GM18511 (cell line): ENCODE data around the gene C20orf144.
"Not testable (repeated sequence)": the region's sequence is repeated elsewhere in the genome, so short reads cannot be mapped to it uniquely, and the experiment has no call there.

ENCODE experiments used
- ATAC-seq: cut with Tn5 transposase; IDR thresholded peaks from one replicate; pipeline ENCODE4 v1.9.1; 2021; ENCODE audit warnings: mild to moderate bottlenecking, moderate library complexity; ENCODE audit not compliant: unreplicated experiment

The C20orf144 gene

DNA sequence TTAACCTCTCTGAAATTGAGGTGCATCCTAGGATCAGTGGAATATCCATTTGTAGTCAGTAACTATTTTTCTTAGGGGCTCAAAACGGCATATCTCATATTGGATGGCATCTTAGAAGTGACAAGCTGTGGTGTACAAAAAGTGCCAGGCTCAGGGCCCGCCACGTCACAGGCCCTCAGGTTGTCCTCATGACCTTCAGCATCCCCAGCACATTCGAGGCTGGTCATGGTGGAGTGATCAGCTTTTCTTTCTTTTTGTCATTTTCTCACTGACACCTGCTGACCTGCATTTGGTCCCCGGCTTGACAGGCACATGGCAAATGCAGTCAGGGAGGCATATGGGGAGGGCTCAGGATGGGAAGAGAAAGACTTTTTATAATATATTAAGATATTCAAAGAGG is 31.2 kb downstream of the C20orf144 start:
- no peak for ATAC-seq

DNA sequence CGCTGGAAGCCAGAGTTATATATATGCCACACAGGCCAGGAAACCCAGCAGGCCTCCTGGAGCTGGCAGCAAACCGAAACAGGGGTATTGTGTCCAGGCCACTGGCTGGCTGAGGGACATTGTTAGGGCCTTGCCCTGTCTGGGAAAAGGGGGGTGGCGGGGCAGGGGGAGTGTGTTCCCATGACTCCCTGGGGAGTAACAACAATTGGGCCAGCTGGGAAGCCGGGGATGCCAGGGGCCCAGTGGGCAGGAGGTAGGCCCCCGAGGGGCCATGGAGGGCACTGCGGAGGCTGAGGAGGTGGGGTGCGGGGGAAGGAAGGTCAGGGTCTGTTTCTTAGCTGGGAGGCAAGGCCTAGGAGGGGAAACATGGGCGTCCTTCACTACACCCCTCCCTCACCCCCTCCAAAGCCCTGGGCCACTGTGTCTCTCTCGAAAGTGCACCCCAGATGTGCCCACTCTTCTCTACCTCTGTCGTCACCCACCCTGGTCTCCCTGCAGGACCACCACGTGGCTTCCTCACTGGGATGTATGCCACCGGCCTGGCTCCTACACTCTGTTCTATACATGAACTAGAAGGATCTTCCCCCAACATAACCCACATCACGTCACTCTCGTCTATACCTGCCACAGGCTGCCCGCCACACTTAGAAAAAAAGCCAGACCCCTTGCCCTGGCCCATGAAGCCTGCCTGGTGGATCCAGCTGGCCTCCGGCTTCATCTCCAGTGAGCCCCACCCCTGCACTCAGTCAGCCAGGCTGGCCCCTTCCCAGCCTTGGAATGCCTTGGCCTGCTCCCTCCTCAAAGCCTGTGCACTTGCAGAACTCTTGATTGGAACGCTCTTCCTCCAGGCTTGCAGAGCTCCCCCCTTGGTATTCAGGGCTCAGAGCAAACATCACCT is 31.9 kb downstream of the C20orf144 start:
- no peak for ATAC-seq

DNA sequence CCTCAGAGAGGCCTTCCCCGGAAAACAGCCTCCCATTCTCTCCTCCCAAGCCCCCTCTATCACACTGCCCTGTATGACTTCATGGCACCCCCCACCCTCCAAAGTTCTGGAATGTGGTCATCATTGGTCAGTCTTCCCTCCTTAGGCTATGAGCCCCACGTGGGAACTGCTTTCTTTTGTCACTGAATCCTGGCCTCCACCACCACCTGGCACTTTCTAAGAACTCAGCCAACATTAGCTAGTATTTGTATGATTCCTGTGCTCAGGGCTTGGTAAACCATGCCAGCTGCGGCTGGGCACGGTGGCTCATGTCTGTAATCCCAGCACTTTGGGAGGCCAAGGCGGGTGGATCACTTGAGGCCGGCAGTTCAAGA is 32.5 kb downstream of the C20orf144 start:
- no peak for ATAC-seq

DNA sequence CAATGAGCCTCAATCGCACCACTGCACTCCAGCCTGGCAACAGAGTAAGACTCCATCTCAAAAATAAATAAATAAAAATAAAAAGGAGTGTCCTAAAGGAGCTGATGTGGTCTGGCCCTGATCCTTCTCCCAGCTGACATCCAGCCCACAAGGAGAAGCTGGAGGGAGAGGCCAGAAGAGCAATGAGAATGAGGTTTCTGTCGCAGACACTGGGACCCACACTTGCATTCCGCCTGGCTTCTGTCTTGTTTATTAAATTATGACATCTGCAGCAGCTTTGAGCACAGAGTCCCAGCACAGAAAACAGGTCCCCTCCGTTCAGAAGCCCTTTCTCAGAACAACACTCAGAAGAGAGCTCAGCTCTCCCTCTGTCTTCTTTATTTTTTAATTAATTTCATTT is 34.3 kb downstream of the C20orf144 start:
- ATAC-seq, result no peak

DNA sequence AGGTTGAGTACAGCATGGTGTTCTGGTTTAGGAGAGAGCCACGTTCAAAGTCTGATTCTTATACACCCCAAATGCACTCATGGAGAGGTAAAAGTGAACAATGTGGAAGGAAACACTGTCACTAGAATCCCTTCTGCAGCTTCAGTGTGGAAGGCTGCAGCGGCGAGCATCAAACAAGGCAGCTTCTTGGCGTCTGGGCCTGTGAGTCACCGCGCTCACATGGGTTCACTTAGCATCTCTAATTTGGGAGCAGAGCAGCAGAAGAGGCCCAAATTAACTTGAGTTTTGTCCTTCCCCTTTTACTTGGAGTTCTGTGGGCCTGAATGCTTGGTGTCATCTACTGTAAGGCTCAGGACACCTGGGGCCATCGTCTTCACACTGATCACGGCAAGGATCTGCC is 35.0 kb downstream of the C20orf144 start:
- ATAC-seq, result no peak

DNA sequence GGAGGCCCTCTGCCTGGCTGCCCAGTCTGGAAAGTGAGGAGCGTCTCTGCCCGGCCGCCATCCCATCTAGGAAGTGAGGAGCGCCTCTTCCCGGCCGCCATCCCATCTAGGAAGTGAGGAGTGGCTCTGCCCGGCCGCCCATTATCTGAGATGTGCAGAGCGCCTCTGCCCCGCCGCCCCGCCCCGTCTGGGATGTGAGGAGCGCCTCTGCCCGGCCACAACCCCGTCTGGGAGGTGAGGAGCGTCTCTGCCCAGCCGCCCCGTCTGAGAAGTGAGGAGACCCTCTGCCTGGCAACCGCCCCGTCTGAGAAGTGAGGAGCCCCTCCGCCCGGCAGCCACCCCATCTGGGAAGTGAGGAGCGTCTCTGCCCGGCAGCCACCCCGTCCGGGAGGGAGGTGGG is 36.8 kb downstream of the C20orf144 start:
- not testable (repeated sequence) for ATAC-seq

DNA sequence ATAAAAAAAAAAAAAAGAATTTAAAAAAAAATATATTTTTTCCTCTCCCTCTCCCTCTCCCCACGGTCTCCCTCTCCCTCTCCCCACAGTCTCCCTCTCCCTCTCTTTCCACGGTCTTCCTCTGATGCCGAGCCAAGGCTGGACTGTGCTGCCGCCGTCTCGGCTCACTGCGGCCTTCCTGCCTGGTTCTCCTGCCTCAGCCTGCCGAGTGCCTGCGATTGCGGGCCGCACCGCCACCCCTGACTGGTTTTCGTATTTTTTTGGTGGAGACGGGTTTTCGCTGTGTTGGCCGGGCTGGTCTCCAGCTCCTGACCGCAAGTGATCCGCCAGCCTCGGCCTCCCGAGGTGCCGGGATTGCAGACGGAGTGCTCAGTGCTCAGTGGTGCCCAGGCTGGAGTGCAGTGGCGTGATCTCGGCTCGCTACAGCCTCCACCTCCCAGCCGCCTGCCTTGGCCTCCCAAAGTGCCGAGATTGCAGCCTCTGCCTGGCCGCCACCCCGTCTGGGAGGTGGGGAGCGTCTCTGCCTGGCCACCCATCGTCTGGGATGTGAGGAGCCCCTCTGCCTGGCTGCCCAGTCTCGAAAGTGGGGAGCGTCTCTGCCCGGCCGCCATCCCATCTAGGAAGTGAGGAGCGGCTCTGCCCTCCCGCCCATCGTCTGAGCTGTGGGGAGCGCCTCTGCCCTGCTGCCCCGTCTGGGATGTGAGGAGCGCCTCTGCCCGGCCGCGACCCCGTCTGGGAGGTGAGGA is 38.7 kb downstream of the C20orf144 start:
- ATAC-seq, result not testable (repeated sequence)

DNA sequence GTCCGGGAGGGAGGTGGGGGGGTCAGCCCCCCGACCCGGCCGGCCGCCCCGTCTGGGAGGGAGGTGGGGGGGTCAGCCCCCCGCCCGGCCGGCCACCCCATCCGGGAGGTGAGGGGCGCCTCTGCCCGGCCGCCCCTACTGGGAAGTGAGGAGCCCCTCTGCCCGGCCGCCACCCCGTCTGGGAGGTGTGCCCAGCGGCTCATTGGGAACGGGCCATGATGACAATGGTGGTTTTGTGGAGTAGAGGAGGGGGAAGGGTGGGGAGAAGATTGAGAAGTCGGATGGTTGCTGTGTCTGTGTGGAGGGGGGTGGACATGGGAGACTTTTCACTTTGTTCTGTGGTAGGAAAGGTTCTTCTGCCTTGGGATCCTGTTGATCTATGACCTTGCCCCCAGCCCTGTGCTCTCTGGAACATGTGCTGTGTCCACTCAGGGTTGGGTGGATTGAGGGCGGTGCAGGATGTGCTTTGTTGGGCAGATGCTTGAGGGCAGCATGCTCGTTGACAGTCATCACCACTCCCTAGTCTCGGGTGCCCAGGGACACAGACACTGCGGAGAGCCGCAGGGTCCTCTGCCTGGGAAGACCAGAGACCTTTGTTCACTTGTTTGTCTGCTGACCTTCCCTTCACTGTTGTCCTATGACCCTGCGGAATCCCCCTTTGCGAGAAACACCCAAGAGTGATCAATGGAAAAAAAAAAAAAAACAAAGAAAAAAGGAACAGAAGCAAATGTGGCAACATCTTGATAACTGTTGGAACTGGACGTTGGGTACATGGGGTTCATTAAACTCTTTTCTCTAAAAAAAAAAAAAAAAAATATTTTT is 39.7 kb downstream of the C20orf144 start:
- ATAC-seq, result no peak

DNA sequence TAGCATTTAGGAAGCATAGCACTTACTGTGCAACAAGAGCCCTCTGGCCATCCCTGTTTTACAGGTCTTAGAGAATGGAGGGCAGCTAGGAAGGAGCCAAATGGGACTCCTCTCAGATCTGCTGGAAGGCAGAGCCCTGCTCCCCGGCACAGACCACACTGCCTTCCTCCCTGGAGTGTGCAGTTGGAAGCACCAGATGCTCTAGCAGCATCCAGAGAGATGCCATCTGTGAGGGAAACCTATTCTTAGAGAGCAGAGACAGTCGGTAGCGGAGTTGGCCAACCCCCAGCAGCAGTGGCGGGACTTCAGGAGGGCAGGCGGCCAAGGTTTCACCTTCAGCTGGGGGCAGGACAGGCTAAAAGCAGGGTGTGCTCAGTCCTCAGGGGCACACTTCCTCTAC is 40.7 kb downstream of the C20orf144 start:
- no peak for ATAC-seq

DNA sequence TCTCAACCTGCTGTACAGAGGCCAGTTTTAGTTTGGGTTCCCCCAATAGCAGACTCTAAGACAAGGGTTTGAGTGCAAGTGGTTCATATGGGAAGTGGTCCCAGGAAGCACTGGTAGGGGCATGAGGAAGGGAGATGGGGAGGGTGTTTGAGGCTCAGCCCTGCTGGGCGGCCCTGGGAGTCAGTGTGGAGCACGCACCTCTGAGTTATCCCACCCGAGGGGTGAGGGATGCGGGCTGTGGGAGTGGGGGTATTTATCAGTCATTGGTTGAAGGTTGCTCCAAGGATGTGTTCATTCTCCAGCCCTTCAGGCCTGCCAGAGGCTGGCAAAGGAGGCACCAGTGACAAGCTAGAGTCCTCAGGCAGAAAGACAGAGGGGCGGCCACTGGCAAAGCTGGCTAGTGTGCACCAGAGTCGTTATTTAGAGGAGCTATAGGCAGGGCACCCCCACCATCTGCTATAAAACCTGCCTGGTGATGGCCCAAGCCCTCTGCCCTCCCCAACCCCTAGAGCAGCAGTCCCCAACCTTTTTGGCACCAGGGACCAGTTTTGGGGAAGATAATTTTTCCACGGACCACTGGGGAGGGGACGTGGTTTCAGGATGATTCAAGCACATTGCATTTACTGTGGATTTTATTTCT is 41.5 kb downstream of the C20orf144 start:
- no peak for ATAC-seq

DNA sequence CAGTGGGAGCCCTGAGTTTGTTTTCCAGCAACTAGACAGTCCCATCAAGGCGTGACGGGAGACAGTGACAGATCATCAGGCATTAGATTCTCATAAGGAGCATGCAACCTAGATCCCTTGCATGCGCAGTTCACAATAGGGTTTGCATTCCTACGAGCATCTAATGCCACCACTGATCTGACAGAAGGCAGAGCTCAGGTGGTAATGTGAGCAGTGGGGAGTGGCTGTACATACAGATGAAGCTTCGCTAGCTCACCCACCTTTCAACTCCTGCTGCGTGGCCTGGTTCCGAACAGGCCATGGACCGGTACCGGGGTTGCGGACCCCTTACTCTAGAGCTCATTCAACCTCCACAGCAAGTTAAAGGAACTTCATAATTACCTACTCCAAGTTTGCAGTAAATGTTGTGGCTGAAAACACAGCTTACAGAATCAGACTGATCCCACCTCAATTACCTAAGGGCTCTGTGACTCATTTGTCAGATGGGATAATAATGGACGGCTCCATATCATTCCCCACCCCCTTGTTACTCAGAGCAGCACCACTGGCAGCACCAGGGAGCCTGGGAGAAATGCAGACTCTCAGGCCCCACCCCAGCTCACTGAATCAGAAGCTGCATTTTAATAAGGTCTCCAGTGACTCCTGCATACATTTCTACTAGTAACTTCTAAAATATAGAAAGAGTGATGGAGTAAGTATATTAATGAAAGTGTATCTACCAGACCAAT is 42.2 kb downstream of the C20orf144 start:
- ATAC-seq, result no peak

DNA sequence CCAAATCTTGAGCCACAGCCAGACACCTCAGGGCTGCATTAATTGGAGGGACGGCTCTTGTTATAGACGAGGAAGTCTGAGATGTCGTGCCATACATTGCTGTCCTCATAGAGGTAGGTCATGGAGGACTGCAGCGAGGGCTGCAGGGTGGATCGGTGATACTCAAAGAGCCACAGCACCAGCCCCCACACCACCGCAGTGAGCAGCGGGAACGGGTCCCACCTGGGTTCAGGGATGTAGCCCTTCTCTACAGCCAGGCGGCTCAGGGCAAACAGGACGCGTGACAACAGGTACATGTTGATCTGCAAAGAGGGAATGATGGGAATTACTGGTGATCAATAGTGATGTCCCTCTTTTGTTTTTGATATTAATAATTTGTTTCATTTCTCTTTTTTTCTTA is 45.5 kb downstream of the C20orf144 start:
- no peak for ATAC-seq

DNA sequence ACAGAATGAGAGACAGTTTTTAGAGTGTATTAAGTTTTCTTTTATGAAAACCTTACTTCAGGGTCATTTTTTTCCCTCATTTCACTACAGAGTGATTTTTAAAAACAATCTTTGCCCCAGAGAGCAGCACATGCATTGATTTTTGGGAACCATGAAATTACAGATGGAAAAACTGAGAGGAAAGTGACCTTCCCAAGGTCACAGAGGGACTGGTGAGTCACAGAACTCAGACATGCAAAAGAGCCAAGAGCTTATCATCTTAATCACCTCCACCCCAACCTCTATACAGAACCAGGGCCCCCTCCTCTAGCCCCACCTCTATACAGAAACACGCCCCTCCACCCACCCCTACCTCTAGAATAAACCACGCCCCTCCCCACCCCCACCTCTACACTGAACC is 47.3 kb downstream of the C20orf144 start:
- ATAC-seq, result no peak

DNA sequence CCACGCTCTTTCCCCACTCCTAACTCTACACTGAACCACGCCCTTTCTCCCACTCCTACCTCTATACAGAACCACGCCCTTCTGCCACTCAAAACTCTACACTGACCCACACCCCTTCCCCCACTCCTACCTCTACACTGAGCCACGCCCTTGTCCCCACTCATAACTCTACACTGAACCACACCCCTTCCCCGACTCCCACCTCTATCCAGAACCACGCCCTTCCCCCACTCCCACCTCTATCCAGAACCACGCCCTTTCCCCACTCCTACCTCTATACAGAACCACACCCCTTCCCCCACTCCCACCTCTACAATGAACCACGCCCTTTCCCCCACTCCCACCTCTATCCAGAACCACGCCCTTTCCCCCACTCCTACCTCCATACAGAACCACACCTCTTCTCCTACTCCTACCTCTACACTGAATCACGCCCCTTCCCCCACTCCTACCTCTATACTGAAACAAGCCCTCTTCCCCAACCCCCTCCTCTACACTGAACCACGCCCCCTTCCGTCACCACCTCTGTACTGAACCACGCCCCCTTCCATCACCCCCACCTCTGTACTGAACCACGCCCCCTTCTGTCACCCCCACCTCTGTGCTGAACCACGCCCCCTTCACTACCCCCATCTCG is 47.9 kb downstream of the C20orf144 start:
- no peak for ATAC-seq

DNA sequence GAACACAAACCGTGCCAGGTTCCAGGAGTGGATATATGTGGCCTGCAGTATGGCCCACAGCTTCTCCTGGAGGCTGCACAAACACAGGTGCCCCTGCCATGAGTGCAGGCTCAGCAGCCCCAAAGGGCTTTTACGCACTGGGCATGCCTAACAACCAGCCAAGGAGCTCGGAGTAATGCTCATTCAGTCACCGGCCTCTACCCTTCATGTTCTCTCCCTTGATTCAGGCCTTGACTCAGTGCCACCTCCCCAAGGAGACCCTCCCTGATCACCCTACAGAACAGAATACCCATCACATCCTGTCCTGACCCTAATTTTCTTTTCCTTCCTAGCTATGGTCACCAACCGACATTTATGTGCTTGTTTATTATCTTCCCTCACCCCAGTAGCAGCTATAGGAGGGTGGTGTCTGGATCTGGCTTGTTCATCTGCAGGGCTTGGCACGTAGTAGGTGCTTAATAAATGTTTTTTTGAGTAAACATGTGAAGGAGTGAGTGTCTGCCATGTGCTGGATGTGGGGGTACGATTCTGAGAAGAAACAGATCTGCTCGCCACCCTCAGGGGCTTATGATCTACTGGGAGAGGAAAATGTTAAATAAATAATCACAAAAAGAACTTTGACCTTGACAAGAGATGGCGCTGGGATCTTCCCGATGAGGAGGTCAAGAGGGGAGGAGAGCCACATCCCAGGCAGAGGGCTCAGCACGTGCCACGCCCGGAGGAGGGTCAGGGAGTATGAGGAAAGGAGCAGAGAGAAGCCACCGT is 48.7 kb downstream of the C20orf144 start:
- no peak for ATAC-seq

DNA sequence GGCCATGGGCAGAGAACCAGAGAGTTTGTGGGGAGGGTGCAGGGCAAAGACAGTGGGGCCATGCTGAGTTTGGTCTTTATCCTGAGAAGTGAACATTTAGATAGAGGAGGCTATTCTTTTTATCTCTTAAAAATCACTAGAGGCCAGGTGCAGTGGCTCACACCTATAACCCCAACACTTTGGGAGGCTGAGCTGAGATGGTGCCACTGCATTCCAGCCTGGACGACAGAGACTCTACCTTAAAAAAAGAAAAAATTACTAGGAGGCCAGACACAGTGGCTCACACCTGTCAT is 49.3 kb downstream of the C20orf144 start:
- no peak for ATAC-seq
